Natural killer cell (primary cell): ENCODE data around the gene VMAC. TPM values are rescaled to one million over a fixed set of nuclear protein-coding genes. Genes with fewer than 3 reads are reported as not detected.

Source experiments
- ATAC-seq, 3 donors: fragments of 150-1000 bp in 2 of 3; fragments of 200-7000 bp in 1 of 3; cut with Tn5 transposase; 1 replicate in 1 of 3; 2 replicates in 2 of 3; pipeline ENCODE4 v1.10.0; 2021; ENCODE audit warnings: mild to moderate bottlenecking in 2 of 3, moderate library complexity in 2 of 3
- DNase-seq, 2 donors: peaks; one replicate each; pipeline versions ENCODE4 v3.0.0 to v3.0.0-alpha.2; 2013 to 2021; ENCODE audit warnings: mixed read lengths in 1 of 2
- H3K27ac ChIP-seq: one replicate; pipeline ENCODE4 v1.5.1; 2013; ENCODE audit warnings: mild to moderate bottlenecking, low read length
- H3K27me3 ChIP-seq: one replicate; pipeline ENCODE4 v1.6.1; 2013; ENCODE audit warnings: low read length; ENCODE audit not compliant: control insufficient read depth, insufficient read depth
- H3K36me3 ChIP-seq: one replicate; pipeline ENCODE4 v1.6.1; 2013; ENCODE audit warnings: low read length; ENCODE audit not compliant: control insufficient read depth, insufficient read depth
- H3K4me1 ChIP-seq: one replicate; pipeline ENCODE4 v1.6.1; 2013; ENCODE audit warnings: low read length; ENCODE audit not compliant: control insufficient read depth, insufficient read depth
- H3K4me3 ChIP-seq: one replicate; pipeline ENCODE4 v1.5.1; 2013; ENCODE audit warnings: low read length
- H3K9me3 ChIP-seq: one replicate; pipeline ENCODE4 v1.6.1; 2013; ENCODE audit warnings: low read length; ENCODE audit not compliant: control insufficient read depth, insufficient read depth
- H3K27ac Mint-ChIP-seq, 2 donors: one replicate each; pipeline ENCODE4 v1.8.0; 2022; ENCODE audit warnings: mild to moderate bottlenecking in 2 of 2, mixed read lengths in 2 of 2, moderate library complexity in 1 of 2
- H3K27me3 Mint-ChIP-seq, 2 donors: one replicate each; pipeline ENCODE4 v1.8.0; 2022; ENCODE audit warnings: low read depth in 2 of 2, mixed read lengths in 2 of 2
- H3K36me3 Mint-ChIP-seq: one replicate; pipeline ENCODE4 v1.8.0; 2022; ENCODE audit warnings: mixed read lengths
- H3K4me1 Mint-ChIP-seq, 2 donors: one replicate each; pipeline ENCODE4 v1.8.0; 2022; ENCODE audit warnings: mixed read lengths in 2 of 2
- H3K4me3 Mint-ChIP-seq: one replicate; pipeline ENCODE4 v1.8.0; 2022; ENCODE audit warnings: mild to moderate bottlenecking, moderate library complexity, mixed read lengths
- H3K9me3 Mint-ChIP-seq, 2 donors: one replicate each; pipeline ENCODE4 v1.8.0; 2022; ENCODE audit warnings: mixed read lengths in 2 of 2
- WGBS: methylation state at CpG from one replicate; pipeline ENCODE4 v1.1.7; 2013; ENCODE audit warnings: missing lambda C conversion rate; ENCODE audit not compliant: insufficient coverage; 5-methylcytosine and 5-hydroxymethylcytosine counted together
- intact Hi-C: fragments of 100-400 bp; cut with micrococcal nuclease; formaldehyde crosslinking; loops from one replicate; pipeline ENCODE4 v1.14.2; 2022
- total RNA-seq, 4 donors: library from RNA; stranded (reverse); fragments of 120-200 nt in 1 of 4; gene quantifications; one replicate each; pipeline versions ENCODE4 v1.2.3 to v1.2.4, GENCODE V29; 2013 to 2022
- TF ChIP-seq, protein P1 (sequence below): fragments of 200-600 bp; IDR thresholded peaks from one replicate; pipeline ENCODE4 v1.8.0; 2022; ENCODE audit warnings: antibody characterized with exemption

VMAC gene
- total RNA-seq, 3 donors from 2014 or later (not counting 1 experiment from before 2014, with no cell fraction given), result 21.1 to 26.3 (median 24.2) TPM

GRCh38 chr19:5937550-5937949 lies 32.9 kb downstream of the VMAC start:
- H3K27ac ChIP-seq, result no peak overlapping the region
- no peak overlapping the region for H3K4me3 Mint-ChIP-seq
- 80% methylated on average over 10 of the region's 10 CpGs for WGBS
- intact Hi-C loops, result no loop called here
- DNase-seq (no peak), ATAC-seq (no peak)
- H3K4me1 Mint-ChIP-seq, result peaks cover 4 to 7% of the 10 kb centered on the region in 2 donors
- H3K27me3 ChIP-seq, result no peaks in the 10 kb centered on the region
- peaks cover 48% of the 10 kb centered on the region for H3K36me3 ChIP-seq
- H3K4me1 ChIP-seq, result no peaks in the 10 kb centered on the region
- H3K27me3 Mint-ChIP-seq, result no peaks in the 10 kb centered on the region
- H3K36me3 Mint-ChIP-seq, result no peaks in the 10 kb centered on the region
- H3K9me3 ChIP-seq, result no peaks in the 10 kb centered on the region
- TF ChIP-seq, protein P1, sequence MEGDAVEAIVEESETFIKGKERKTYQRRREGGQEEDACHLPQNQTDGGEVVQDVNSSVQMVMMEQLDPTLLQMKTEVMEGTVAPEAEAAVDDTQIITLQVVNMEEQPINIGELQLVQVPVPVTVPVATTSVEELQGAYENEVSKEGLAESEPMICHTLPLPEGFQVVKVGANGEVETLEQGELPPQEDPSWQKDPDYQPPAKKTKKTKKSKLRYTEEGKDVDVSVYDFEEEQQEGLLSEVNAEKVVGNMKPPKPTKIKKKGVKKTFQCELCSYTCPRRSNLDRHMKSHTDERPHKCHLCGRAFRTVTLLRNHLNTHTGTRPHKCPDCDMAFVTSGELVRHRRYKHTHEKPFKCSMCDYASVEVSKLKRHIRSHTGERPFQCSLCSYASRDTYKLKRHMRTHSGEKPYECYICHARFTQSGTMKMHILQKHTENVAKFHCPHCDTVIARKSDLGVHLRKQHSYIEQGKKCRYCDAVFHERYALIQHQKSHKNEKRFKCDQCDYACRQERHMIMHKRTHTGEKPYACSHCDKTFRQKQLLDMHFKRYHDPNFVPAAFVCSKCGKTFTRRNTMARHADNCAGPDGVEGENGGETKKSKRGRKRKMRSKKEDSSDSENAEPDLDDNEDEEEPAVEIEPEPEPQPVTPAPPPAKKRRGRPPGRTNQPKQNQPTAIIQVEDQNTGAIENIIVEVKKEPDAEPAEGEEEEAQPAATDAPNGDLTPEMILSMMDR, result no peak
- H3K27ac Mint-ChIP-seq, result peak overlapping the region in 1 of 2 donors; percentile 71
- no peaks in the 10 kb centered on the region for H3K9me3 Mint-ChIP-seq
- no peak overlapping the region for H3K4me3 ChIP-seq

DNA sequence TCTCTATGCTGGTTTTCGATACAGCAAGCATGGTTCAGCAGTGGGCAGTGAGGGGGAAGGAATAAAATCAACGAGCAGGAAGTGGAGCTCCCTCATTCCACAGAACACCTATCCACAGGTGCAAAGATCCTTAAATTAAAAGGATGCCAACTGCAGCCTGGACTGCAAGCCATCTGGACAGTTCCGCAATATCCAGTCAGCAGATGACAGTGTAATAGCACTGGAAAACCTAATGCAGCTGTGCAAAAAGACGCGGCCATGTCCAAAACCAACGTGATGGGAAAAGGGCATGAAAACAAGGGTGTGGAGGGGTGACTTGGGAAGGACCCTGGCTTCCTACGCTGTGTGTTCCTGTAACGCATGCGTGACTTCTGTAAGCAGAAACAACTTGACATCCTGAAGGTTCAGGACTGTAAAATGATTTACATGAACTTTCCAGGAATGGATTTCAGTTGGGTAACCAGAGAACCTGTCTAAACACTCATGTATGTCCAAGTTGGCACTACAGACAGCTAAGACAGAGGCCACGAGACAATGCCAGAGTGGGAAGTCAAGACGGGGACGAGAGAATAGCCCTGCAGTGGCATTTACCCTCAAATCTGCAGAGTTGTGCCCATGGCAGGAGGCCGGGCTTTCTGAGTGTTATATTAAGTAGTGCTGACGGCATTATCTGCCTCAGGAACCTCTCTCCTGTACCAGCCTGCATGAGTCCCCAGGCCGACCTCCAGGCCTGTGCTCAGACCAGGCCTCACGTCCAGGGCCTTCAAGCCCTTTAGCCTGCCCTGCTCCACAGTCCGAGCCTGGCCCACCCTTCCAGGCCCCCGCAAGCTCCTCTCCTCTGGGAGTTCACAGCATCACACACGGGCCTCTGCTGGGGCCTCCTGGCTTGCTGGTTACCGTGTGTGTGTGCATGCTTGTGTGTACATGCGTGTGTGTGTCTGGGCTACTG lies 35.9 kb downstream of the VMAC start:
- peaks cover 34% of the 10 kb centered on the region for H3K36me3 ChIP-seq
- intact Hi-C loops, result no loop called here
- Mint-ChIP-seq H3K27ac (no peak overlapping the region), H3K9me3 (no peaks in the 10 kb centered on the region), H3K4me3 (no peak overlapping the region), H3K4me1 (peaks cover 24 to 26% of the 10 kb centered on the region in 2 donors), H3K36me3 (no peaks in the 10 kb centered on the region), H3K27me3 (no peaks in the 10 kb centered on the region)
- H3K27me3 ChIP-seq, result no peaks in the 10 kb centered on the region
- no peak overlapping the region for H3K27ac ChIP-seq
- WGBS, result 94% methylated on average over 19 of the region's 21 CpGs
- DNase-seq (no peak), ATAC-seq (no peak)
- no peaks in the 10 kb centered on the region for H3K4me1 ChIP-seq
- H3K4me3 ChIP-seq, result no peak overlapping the region
- no peaks in the 10 kb centered on the region for H3K9me3 ChIP-seq
- TF ChIP-seq, protein P1, result no peak

DNA sequence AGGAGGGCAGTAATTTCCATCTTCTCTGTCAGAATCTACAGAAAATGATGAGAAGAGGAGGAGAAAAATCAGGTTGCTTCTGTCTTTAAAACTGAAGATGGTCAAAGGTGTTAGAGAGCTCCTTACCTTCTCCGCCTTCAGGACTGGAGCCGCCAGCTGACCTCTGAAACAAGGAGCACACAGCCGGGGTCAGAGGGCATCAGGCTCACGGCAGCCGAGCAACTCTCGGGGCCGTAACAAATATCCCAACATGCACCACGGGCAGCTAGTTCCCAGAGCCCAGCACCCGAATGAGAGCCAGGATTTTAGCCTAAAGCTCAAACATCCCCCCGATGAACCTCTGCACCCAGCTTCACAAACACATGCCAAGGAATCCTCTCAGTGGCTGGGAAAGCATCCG lies 37.0 kb downstream of the VMAC start:
- Histone ChIP-seq H3K9me3 (no peaks in the 10 kb centered on the region), H3K4me1 (no peaks in the 10 kb centered on the region), H3K36me3 (peaks cover 26% of the 10 kb centered on the region), H3K27me3 (no peaks in the 10 kb centered on the region), H3K4me3 (no peak overlapping the region), H3K27ac (no peak overlapping the region)
- no peak for ATAC-seq
- WGBS, result 96% methylated on average over 11 of the region's 11 CpGs
- Mint-ChIP-seq H3K4me3 (no peak overlapping the region), H3K27me3 (no peaks in the 10 kb centered on the region), H3K9me3 (no peaks in the 10 kb centered on the region), H3K36me3 (no peaks in the 10 kb centered on the region), H3K4me1 (peaks cover 32 to 36% of the 10 kb centered on the region in 2 donors), H3K27ac (no peak overlapping the region)
- intact Hi-C loops, result no loop called here
- DNase-seq, result no peak
- TF ChIP-seq, protein P1, result no peak
